GM15510 (cell line): ENCODE measurements around the gene ALDH1A2.

Source experiments
- POLR2A ChIP-seq: IDR thresholded peaks from 3 replicates; pipeline ENCODE4 v1.6.1; 2011; ENCODE audit warnings: borderline replicate concordance; ENCODE audit not compliant: insufficient read length; ENCODE audit errors: extremely low read depth

ALDH1A2 gene

GRCh38 chr15:58036579-58036978 lies 28.9 kb downstream of the ALDH1A2 start:
- TF ChIP-seq POLR2A = no peak

- no peak for TF ChIP-seq POLR2A
These were observed 39.0 kb downstream of the ALDH1A2 start for GRCh38 chr15:58026552-58026951.

- no peak for TF ChIP-seq POLR2A
These were observed 39.5 kb downstream of the ALDH1A2 start for GRCh38 chr15:58026051-58026450.

GRCh38 chr15:58021332-58022230 lies 43.9 kb downstream of the ALDH1A2 start:
- TF ChIP-seq POLR2A = no peak

- TF ChIP-seq POLR2A = no peak
These were observed 45.8 kb downstream of the ALDH1A2 start for GRCh38 chr15:58019503-58020376.

GRCh38 chr15:58017869-58018268 lies 47.6 kb downstream of the ALDH1A2 start:
- no peak for TF ChIP-seq POLR2A

GRCh38 chr15:58016581-58017175 lies 48.8 kb downstream of the ALDH1A2 start:
- TF ChIP-seq POLR2A = no peak

- TF ChIP-seq POLR2A = no peak
These were observed 49.9 kb downstream of the ALDH1A2 start for GRCh38 chr15:58015565-58015964.

GRCh38 chr15:58014470-58014869 lies 51.0 kb downstream of the ALDH1A2 start:
- no peak for TF ChIP-seq POLR2A

GRCh38 chr15:58014040-58014439 lies 51.5 kb downstream of the ALDH1A2 start:
- no peak for TF ChIP-seq POLR2A

GRCh38 chr15:58010983-58011382 lies 54.5 kb downstream of the ALDH1A2 start:
- TF ChIP-seq POLR2A = no peak

- no peak for TF ChIP-seq POLR2A
These were observed 61.7 kb downstream of the ALDH1A2 start for GRCh38 chr15:58003810-58004209.

GRCh38 chr15:58002338-58003126 lies 63.0 kb downstream of the ALDH1A2 start:
- no peak for TF ChIP-seq POLR2A

GRCh38 chr15:57996561-57996960 lies 69.0 kb downstream of the ALDH1A2 start:
- TF ChIP-seq POLR2A = no peak
